Activated CD8-positive, alpha-beta memory T cell treated with anti-CD3 and anti-CD28 coated beads, Interleukin-2, amount 50 U/mL, for 1 hour (primary cell): ENCODE measurements around the gene DLGAP1.

ENCODE experiments used
- DNase-seq: peaks from one replicate; pipeline ENCODE4 v3.0.0-alpha.2; 2020; ENCODE audit errors: extremely low read depth

Gene DLGAP1

DNA sequence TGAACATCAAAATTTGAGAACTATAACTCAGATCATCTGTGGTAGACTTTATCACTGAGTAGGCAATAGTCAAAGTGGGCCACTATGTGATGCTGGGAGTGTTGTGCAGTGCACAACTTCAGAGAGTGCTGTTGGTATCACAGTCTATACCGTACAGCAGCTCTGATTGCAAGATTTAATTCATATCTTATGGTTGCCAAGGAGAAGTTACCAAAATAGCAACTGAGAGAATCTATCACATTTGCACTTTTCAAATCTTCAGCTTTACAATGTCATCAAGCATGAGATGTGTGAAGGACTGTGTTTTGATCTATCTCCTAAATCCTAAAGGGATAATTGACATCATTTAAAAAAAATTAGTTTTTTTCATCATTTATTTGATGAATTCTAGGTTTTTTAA, 216.1 kb downstream of the DLGAP1 start:
- DNase-seq: no peak

DNA sequence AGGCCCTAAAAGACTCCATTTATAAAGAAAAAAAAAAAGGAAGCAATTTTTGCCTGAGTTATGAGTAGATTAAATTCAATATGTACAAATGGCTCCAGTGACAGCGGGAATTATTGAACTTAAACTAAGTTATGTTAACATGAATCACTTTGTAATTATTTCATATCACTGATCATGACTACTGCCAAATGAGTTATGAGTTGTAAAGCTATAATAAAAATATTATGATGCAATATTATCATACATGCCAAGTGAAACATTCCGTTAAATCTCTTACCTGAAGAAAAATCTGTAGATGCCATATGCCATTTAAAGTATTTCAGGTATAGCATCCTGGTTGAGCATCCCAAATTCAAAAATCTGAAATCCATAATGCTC, 217.5 kb downstream of the DLGAP1 start:
- no peak for DNase-seq

DNA sequence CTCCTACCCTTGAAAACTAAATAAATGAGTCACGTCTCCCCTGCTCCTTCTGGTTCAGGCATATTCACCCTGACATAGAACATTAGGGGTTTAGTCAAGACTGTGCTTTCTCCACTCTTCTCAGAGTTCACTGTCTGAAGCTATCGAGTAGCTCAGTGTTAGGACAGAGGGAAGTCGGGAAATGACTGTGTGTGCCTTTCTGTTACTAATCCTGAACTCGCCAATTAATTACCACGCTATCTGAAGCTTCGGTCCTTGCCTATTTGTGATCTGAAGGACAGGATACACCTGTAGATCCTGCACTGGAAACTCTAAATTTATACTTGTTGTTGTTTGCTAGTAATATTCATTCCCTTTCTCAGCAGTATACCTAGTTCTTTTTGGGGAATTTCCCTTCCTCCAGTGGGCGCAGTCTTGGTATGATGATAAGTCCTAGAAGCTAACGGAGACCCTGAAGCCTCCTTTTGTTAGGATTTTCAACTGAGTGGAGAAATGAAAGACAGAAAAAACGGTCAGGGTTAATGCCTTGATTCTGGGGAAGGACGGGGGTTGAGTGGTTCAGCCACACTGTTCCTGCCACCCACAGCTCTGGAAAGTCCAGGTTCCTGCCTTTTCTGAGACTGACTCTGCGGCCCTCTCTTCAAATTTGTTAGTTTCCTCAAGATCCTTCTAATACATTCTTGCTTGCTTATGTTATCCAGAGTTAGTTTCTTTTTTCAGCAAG, 218.0 kb downstream of the DLGAP1 start:
- DNase-seq: no peak

DNA sequence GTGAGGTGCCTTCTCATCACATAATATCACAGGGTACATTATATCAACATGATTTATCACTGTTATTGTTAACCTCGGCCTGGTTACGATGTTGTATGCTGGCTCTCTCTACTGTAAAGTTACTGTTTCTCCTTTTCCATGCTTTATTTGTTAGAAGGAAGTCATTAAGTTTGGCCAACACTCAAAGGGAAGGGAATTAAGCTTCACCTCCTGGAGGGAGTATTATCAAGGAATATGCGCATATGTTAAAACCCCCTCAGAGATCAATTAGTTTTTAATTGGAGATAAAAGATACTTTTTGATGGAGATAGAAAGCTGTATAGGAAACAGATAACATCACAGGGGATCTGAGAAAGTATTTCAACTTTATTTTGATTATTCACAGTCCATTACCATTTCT, 221.6 kb downstream of the DLGAP1 start:
- no peak for DNase-seq

DNA sequence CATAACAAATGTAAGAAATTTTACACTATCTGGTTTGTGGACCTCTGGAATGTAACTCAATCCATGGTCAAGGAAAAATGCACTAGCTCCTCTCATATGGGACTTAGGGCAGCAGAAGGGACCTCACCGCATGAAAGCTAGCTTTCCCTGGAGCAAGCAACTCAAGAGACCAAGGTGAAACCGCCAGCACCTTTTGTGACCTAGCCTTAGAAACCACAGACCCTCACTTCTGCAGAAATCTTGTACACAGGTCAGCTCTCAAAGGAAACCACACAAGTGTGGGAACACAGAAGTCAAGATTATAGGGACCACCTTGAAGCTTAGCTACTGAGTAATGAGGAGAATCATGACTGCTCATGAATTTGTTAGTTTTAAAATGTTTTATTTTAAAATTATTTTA, 222.5 kb downstream of the DLGAP1 start:
- DNase-seq: no peak

DNA sequence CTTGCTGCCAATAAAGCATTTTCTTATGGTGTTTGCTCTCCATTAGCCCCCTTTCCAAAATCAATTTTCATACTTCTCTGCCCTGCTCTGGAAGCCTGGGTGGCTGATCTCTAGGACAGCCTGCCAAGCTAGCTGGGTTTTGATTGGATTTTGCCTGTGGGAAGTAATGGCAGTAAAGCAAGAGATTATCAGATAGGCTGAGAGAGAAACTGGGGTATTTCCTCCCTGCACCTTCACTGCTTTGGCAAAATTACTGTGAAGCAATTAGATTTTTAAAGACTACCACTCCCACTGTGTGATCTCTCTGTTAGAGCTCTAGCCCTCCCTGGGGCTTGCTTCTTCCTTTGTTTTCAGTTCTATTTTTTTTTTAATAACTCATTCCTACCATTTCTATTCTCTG, 223.8 kb downstream of the DLGAP1 start:
- DNase-seq: no peak

DNA sequence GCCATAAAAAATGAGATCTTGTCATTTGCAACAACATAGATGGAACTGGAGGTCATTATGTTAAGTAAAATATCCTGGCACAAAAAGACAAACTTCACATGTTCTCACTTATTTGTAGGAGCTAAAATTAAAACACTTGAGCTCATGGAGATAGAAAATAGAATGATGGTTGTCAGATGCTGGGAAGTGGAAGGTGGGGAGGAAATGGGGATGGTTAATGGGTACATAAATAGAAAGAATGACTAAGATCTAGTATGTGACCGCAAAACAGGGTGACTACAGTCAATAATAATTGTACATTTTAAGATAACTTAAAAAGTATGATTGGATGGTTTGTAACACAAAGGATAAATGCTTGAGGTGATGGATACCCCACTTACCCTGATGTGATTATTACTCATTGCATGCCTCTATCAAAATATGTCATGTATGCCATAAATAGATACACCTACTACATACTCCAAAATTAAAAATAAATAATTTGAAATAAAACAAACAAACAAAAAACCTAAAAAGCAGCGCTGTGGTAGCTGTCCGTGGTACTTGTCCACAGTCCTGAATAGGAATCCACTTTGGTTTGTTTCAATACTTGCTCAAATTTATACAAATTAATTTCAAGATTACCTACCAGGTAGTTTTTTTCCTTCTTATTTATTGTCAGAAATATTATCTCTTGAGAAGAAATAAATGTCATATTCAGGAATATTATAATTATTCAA, 224.5 kb downstream of the DLGAP1 start:
- DNase-seq: no peak

DNA sequence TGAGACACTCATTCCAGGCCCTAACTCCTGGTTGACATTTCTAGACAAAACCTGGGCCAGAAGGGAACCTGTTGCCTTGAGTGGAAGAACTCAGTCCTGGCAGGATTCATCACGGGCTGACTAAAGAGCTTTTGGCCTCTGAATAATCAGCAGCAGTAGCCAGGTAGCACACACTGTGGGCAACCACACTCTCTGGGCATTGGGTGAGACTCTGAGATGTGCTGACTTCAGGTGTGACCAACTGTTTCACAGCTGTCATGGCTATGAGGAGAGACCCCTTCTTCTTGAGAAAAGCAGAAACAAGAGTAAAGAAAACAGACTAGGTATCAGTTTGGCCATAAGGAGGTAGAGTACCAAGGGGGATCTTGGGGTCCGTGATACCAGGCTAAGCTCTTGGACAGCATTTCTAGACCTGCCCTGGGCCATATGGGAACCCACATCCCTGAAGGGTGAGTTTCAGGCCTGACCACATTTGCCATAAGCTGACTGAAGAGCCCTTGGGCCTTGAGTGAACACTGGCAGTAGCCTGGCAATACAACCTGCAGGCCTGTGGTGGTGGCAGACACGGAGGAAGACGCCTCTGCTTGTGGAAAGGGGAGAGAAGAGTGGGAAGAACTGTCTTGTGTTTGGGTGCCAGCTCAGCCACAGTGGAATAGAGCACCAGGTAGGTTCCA, 230.9 kb downstream of the DLGAP1 start:
- DNase-seq: no peak

DNA sequence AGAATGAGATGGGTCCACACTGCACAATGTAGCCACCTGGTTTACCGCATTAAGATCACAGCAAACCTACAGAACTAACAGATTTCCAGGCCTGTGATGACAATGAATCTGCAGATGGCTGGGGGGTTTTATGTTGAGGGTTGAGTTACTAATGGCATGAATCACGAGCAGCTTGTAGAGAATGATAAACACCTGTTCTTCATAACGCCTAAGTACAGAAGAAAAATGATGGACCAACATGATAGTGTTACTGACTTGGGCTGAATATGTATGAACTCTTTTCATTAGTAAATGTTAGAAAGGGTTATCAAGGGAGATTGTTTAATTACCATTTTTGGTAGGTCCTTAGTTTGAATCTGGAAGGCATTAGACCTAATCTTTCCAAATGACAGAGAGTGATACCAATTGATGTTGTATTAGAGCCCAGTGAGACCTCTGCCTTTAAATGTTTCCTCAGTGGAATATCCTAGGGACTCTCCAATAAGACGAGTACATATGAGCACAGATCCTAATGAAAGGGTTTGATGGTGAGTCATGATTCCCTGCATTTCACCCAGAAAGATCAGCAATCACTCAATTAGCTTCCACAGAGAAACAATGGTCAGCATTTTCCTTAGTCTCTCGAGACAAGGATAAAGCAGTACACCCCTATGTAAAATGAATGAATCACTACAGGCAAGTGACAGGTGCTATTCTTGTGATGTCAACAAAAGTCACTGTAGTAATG, 243.8 kb downstream of the DLGAP1 start:
- DNase-seq: no peak

DNA sequence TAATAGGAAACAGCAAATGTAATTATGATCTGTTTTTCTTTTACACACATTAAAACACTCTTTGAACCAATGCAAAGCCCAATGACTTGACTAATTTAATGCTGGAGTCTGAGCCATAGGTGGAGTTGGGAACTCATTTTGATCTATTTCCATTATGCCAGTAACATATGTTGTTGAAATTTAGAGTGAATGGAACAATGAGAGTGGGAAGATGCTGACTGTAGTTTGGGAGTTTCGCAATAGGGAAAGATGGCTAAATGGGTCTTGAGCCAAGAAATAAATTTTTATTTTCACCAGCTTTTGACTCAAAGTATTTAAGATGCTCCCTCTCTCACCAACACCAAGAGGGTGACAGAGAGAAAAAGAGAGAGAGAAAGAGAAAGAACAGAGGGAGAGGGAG, 246.7 kb downstream of the DLGAP1 start:
- DNase-seq: no peak

DNA sequence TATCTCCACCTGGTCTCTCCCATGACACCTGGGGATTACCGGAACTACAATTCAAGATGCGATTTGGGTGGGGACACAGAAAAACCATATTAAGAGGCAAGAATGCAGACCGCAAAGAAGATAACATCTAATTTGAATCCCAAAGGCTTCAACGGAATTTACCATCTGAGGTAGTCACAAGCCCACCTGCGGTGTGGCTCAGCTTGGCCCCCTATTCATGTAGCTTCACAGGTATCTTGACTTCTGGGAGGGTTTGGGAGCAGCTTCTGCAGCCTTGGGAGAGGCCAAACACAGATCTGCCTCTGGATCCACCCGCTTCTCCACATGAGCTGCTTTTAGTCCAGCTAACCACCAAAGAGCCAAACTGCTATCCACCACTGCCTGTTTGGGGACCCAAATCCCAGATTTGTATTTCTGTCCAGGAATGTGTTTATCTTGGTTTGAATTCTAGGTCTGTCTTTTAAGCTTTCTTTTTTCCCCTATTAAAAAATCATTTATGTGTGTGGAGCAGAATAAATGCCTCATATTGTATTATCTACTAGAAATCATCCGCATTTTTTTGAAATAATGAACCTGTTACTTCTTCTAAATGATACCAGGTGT, 247.6 kb downstream of the DLGAP1 start:
- no peak for DNase-seq

DNA sequence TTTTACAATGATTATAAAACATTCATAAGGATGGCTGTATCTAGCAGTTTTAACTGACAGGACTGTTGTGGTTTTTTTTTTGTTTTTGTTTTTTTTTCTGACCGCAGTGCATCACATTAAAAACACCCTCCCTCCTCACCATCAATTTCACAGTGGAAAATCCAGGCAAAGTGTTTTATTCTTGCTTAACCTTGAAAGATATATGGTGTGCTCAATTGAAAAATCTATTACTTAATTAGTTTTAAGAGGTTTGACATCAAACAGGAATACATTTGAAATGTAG, 250.7 kb downstream of the DLGAP1 start:
- DNase-seq: no peak

DNA sequence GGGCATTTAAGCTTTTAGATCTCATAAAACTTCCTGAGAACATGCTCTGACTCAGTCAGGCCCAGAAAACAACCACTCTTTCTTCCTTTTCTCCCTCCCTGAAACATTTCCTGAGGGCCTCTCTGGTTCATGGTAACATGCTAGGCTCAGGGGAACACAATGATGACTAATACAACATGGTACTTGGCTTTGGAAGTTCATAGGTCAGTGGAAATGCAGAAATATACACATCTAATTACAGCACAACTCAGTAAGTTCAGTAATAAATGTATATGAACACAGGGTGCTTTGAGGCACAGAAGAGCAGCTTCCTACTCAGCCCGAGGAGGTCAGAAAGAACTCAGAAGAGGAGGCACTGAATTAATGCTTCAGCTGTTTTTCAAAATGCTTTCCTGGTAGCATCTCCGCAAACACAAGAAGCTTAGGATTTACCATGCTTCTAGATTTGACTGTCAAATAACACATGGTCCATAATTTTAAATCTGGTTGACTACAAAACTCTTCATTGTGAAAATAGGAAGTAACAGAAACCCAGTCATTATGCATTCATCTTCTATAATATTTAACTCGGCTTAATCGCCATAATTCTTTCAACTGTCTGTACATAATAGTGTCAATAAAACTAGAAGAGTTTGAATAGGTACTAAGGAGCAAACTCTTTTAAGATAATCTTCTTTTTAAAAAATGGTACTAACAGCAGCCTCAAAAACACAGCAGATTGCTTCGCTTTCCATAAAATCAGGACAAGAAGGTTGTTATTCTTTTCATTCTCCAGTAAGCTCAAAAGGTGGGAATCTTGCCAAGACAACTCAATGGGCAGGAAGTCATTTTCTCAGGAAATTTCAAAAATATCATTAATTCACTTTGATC, 251.3 kb downstream of the DLGAP1 start:
- DNase-seq: no peak

DNA sequence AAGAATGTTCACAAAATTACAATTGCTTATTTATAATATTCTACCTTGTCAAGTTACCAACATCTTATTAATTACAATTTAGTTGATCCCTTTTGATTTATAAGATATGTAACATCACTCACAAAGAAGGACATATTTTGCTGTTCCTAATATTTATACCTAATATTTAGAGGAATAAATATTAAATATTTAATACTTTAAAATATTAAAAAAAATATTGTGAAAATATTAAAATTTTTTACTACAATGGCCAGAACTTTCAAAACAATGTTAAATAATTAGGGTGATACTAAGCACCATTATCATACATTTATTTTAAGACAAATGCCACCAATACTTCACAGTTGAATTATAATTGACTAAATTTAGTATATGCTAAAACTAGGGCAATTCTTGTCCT, 254.7 kb downstream of the DLGAP1 start:
- DNase-seq: no peak

DNA sequence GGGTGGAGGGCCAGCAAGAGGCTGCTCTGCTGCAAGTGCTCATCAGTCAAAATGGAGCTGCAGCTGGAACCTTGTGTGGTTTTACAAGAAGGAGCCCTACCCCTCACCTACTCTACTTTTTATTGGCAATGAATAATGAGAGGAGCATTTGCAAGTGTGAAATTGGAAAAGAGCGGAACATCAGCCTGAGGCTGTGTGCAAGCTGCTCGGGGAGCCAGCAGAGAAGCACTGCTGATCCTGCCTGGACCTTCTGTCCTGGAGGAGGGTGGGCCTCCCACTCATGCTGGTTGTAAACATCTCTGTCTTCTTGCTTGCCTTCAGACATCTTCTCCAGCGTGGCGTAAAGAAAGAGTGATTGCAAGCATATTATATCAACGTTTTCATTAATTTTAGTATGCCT, 256.2 kb downstream of the DLGAP1 start:
- no peak for DNase-seq

DNA sequence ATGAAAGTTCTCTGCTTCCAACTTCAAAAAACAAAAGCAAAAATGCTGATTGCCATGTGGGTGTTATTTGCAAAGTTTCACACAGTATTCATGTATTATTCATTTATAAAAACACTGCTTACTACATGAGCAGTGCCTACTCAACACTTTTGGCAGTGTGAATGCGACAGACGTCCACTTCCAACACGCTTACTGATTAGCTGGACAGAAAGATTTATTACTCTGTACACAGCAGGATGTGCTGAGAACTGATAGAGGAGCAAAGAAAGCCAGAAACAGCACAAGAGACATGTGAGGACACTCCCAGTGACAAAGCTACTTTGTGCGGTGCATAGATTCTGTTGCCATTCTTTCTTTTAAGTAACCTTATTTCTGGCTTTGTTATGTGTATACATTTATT, 258.8 kb downstream of the DLGAP1 start:
- no peak for DNase-seq

DNA sequence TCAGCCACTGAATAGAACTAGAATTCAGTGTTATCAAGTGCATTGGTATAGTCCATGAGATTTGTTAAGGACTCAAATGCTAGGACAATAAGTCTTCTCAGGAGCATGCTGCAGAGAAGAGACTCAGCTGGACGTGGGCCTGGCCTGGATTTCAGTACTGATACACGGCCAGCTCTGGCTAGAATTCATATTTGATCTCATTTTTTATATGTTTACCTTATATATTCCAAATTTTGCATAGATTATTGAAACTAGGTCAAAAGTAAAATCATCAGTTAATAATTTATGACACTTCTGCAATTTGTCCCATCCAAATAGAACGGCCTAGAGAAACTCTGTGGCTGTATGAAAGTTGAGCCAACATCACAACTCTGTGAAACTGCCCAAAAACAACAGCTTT, 262.0 kb downstream of the DLGAP1 start:
- no peak for DNase-seq

DNA sequence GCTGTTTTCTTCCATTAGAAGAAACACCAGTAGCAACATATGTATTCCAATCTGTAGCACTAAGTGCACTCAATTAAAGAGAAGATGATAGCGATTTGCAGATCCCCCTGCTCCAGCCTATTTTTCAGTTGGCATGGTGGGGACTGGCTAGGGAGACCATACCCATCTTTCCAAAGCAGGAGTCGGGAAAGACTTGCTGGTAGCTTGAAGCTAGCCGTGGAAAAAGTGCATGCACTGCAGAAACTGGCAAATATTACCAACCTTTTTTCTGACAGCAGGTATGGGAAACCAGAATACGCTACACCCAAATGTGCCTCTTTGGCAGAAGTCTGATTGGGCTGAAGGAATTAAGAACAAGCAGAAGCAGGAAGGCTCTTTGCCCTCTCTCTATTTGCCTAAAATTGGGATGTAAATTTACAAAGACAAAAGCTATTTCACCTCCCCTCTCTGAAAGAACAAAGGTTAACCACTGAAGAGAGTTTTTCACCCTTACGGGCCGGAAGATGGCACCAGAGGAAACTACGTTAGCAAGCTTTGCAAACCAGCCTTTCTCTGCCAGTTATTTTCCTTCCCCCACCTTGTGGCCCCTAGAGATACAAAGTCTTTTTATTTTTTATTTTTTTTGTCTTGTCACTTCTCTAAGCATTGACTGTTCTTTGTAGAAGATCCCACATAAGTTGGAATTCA, 273.1 kb downstream of the DLGAP1 start:
- no peak for DNase-seq

DNA sequence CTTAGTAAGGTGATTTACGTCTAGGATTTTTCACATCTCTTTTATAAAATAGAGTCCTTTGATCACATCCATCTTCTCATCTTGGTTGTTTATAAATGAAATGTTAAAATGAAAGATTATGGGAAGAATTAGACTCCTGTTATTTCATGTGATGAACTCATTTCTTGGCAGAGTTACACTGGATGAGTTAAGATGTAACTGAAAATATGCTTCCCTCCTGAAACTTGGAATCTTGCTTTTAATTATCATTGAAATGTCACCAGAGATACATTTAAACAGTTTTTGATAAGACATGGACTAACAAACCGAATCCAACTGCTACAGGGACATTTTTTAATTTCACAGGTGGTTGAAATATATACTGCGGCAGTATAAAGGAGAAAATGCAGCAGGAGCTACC, 274.0 kb downstream of the DLGAP1 start:
- DNase-seq: no peak

DNA sequence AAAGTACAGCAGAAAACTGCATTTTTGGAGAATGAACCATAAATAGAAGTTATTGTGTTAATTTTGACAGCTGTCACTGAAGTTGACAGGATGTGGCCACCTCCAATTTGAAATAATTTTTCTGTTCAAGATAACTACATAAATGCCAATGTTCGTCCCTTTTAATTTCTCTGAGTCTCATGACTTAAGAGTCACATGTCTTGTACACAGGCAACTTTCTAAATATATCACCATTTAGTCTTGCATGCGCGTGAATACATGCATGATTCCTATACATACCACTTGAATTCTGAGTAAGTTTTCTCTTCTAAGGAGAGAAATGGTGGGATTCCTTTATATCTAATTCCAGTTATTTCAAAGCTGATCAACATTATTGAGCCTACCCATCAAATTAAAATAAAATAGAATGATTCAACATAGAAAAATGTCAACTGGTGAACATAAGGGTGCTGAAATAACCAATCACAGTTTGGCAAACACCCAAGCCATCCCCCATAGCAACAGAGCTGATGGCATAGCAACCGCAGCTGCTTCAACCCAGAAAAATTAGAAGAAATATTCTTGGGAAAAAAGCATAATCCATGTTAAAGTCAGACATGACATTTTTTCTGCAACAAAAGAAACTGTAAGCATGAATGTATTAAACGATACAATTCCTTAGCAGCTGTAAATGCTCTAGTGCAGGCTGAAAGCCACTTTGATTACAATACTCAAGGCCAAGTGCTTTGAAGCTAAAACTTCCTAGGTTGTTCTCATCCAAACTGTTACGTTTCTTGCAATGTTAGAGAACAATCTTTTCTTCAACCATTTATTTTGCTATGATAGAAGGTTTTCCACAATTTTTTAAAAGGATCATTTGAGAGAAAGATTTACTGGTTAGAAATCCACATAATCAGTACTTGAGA, 282.7 kb downstream of the DLGAP1 start:
- DNase-seq: no peak
